ENCODE measurements around the gene LYPD6B.

DNA sequence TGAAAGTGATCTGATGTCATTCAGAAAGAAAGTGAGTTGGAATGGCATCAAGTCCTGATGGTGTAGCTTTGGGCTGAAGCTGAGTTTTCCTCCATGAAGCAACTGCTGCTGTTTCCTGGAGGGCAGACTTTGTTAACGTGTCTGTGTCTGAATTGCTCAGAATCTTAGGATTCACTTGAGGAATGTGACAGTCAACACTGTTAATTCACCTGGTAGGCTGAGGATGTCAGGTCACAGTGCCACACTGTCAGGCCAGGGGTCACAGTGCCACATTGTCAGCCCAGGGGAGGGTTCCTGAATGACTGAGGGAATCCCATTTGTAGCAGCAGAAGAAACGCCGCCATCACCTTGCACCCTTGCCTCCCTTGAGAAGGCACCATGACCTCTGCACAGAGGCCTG, 39.4 kb downstream of the LYPD6B start:
- TF ChIP-seq POLR2A (IDR thresholded peaks at IDR 0.05): no peak
- TF ChIP-seq, protein P1, sequence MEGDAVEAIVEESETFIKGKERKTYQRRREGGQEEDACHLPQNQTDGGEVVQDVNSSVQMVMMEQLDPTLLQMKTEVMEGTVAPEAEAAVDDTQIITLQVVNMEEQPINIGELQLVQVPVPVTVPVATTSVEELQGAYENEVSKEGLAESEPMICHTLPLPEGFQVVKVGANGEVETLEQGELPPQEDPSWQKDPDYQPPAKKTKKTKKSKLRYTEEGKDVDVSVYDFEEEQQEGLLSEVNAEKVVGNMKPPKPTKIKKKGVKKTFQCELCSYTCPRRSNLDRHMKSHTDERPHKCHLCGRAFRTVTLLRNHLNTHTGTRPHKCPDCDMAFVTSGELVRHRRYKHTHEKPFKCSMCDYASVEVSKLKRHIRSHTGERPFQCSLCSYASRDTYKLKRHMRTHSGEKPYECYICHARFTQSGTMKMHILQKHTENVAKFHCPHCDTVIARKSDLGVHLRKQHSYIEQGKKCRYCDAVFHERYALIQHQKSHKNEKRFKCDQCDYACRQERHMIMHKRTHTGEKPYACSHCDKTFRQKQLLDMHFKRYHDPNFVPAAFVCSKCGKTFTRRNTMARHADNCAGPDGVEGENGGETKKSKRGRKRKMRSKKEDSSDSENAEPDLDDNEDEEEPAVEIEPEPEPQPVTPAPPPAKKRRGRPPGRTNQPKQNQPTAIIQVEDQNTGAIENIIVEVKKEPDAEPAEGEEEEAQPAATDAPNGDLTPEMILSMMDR (IDR thresholded peaks at IDR 0.05): no peak
- no peak for TF ChIP-seq EP300 (IDR thresholded peaks at IDR 0.05)
- TF ChIP-seq POLR2AphosphoS5 (IDR thresholded peaks at IDR 0.05): no peak

All from gastroesophageal sphincter (tissue), 3 donors.